GM12891 (cell line): Measurements from ENCODE around the gene STK11IP.

Experiments
- DNase-seq: peaks from one replicate; pipeline ENCODE4 v3.0.0; 2011; ENCODE audit warnings: low spot score; ENCODE audit not compliant: insufficient read length
- FAIRE-seq: peaks from 2 replicates; lab custom pipeline; 2011; peaks lifted over from hg19 to GRCh38; lab: Jason Lieb, UNC
- PAX5 ChIP-seq: IDR thresholded peaks from 2 replicates; pipeline ENCODE4 v1.6.1; 2011; ENCODE audit warnings: low read length, moderate library complexity, mild to moderate bottlenecking; ENCODE audit not compliant: insufficient read depth, severe bottlenecking
- POLR2A ChIP-seq: IDR thresholded peaks from 2 replicates; pipeline ENCODE4 v1.6.1; 2011; ENCODE audit warnings: low read depth, low read length, control low read depth
- POLR2AphosphoS5 ChIP-seq: IDR thresholded peaks from 2 replicates; pipeline ENCODE4 v1.6.1; 2011; ENCODE audit warnings: low read depth, low read length, control low read depth
- POU2F2 ChIP-seq: IDR thresholded peaks from 2 replicates; pipeline ENCODE4 v1.6.1; 2011; ENCODE audit warnings: low read depth, mild to moderate bottlenecking, control low read depth, low read length, moderate library complexity
- SPI1 ChIP-seq: IDR thresholded peaks from 2 replicates; pipeline ENCODE4 v1.6.1; 2011; ENCODE audit warnings: low read depth, low read length, control low read depth
- TAF1 ChIP-seq: IDR thresholded peaks from 2 replicates; pipeline ENCODE4 v1.6.1; 2011; ENCODE audit warnings: low read depth, low read length, control low read depth

The STK11IP gene

GRCh38 chr2:219554350-219554749 lies 43.3 kb upstream of the STK11IP start:
- no peak for DNase-seq
- no peak for FAIRE-seq
- TF ChIP-seq POLR2AphosphoS5 (no peak), POU2F2 (no peak), SPI1 (no peak), POLR2A (no peak), PAX5 (no peak), TAF1 (no peak)

GRCh38 chr2:219555956-219556355 lies 41.7 kb upstream of the STK11IP start:
- no peak for TF ChIP-seq POLR2AphosphoS5
- no peak for TF ChIP-seq SPI1
- TF ChIP-seq POU2F2 = no peak
- TF ChIP-seq POLR2A = no peak
- no peak for TF ChIP-seq TAF1
- TF ChIP-seq PAX5 = no peak
- no peak for DNase-seq
- no peak for FAIRE-seq

- FAIRE-seq (no peak), DNase-seq (no peak)
- TF ChIP-seq PAX5 (no peak), POLR2A (no peak), SPI1 (no peak), POU2F2 (no peak), TAF1 (no peak), POLR2AphosphoS5 (no peak)
These were observed 41.2 kb upstream of the STK11IP start for GRCh38 chr2:219556413-219556812.

GRCh38 chr2:219557320-219557719 lies 40.3 kb upstream of the STK11IP start:
- TF ChIP-seq SPI1 (no peak), POU2F2 (no peak), POLR2A (no peak), PAX5 (no peak), POLR2AphosphoS5 (no peak), TAF1 (no peak)
- DNase-seq (no peak), FAIRE-seq (no peak)

GRCh38 chr2:219557791-219558785 lies 39.6 kb upstream of the STK11IP start:
- FAIRE-seq (no peak), DNase-seq (no peak)
- TF ChIP-seq POLR2AphosphoS5 (no peak), POU2F2 (no peak), POLR2A (no peak), SPI1 (no peak), TAF1 (no peak), PAX5 (no peak)

GRCh38 chr2:219559156-219559915 lies 38.3 kb upstream of the STK11IP start:
- no peak for FAIRE-seq
- DNase-seq = no peak
- TF ChIP-seq SPI1 (no peak), PAX5 (no peak), POU2F2 (no peak), POLR2A (no peak), TAF1 (no peak), POLR2AphosphoS5 (no peak)

GRCh38 chr2:219560037-219560892 lies 37.4 kb upstream of the STK11IP start:
- DNase-seq = peak; percentile 72
- no peak for FAIRE-seq
- TF ChIP-seq POLR2AphosphoS5 (no peak), POLR2A (no peak), POU2F2 (no peak), TAF1 (no peak), PAX5 (no peak), SPI1 (no peak)

GRCh38 chr2:219560893-219561178 lies 36.8 kb upstream of the STK11IP start:
- no peak for FAIRE-seq
- no peak for DNase-seq
- TF ChIP-seq POU2F2 (no peak), SPI1 (no peak), POLR2AphosphoS5 (no peak), PAX5 (no peak), TAF1 (no peak), POLR2A (no peak)
